Subcutaneous abdominal adipose tissue (tissue), 5 donors: Measurements from ENCODE around the gene NKAIN2.

Experiments used
- H3K27ac ChIP-seq: one replicate; pipeline ENCODE4 v1.7.0; 2013; ENCODE audit warnings: low read depth, mild to moderate bottlenecking, inconsistent platforms, low read length, moderate library complexity
- H3K27me3 ChIP-seq, 5 donors: one replicate each; pipeline ENCODE4 v1.7.0; 2013; ENCODE audit warnings: low read length in 5 of 5, inconsistent platforms in 1 of 5; ENCODE audit not compliant: control insufficient read depth in 5 of 5, insufficient read depth in 4 of 5
- H3K36me3 ChIP-seq, 5 donors: one replicate each; pipeline ENCODE4 v1.7.0; 2013; ENCODE audit warnings: low read length in 5 of 5; ENCODE audit not compliant: control insufficient read depth in 5 of 5, insufficient read depth in 5 of 5
- H3K4me1 ChIP-seq, 5 donors: one replicate each; pipeline ENCODE4 v1.7.0; 2013; ENCODE audit warnings: low read length in 5 of 5, mild to moderate bottlenecking in 3 of 5, moderate library complexity in 1 of 5; ENCODE audit not compliant: control insufficient read depth in 5 of 5, insufficient read depth in 5 of 5
- H3K4me3 ChIP-seq, 5 donors: one replicate each; pipeline ENCODE4 v1.7.0; 2013; ENCODE audit warnings: low read length in 5 of 5, low read depth in 1 of 5
- H3K9ac ChIP-seq, 5 donors: one replicate each; pipeline ENCODE4 v1.7.0; 2013; ENCODE audit warnings: low read length in 5 of 5, mild to moderate bottlenecking in 4 of 5, moderate library complexity in 3 of 5
- H3K9me3 ChIP-seq, 5 donors: one replicate each; pipeline ENCODE4 v1.7.0; 2013; ENCODE audit warnings: low read length in 5 of 5; ENCODE audit not compliant: control insufficient read depth in 5 of 5
- donor health status: healthy.
- donor health status: healthy.
- donor health status: healthy.
- donor health status: healthy.
- donor health status: healthy.

The NKAIN2 gene

DNA sequence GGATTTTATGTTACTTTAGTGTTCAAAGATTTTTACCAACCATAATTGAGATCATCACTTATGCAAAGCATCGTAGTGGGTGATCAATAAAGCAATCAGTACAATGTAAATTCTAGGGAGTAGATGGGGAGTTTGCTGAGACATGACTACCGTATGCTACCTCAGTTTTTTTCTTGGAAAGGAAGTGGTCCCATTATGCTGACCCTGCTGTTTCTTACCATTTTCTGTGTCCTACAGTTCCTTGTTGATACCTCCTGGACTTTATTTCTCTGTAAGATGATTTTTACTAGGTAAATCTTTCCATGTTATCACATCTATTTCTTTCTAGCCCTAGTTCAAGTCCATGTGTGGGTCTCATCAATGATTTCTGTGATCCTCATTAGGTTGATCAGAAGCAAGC, 19.3 kb upstream of the NKAIN2 start:
- no peak overlapping the region for H3K9ac ChIP-seq
- no peaks in the 10 kb centered on the region for H3K4me1 ChIP-seq
- H3K36me3 ChIP-seq, result no peaks in the 10 kb centered on the region
- no peaks in the 10 kb centered on the region for H3K27me3 ChIP-seq
- no peak overlapping the region for H3K4me3 ChIP-seq
- H3K9me3 ChIP-seq, result no peaks in the 10 kb centered on the region
- no peak overlapping the region for H3K27ac ChIP-seq

DNA sequence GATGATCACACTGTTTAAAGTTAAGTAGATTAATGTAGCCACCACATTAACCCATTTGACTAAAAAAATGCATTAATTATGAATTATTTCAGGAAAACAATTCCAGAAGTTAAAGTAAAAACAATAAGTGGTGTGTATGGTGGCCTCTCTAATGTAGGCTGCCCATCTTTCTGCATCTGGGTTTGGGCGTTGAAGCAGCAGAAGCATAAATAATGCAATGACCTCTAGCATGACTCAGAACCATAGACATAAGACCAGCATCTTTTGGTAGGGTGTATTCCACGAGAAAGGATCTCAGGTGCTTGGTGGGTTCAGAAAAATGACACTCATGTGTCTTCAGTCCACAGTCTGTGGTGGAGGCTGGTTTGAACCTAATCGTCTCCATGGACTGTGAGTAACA, 18.6 kb upstream of the NKAIN2 start:
- Histone ChIP-seq H3K9ac (no peak overlapping the region), H3K36me3 (no peaks in the 10 kb centered on the region), H3K27ac (no peak overlapping the region), H3K27me3 (no peaks in the 10 kb centered on the region), H3K4me1 (no peaks in the 10 kb centered on the region), H3K4me3 (no peak overlapping the region), H3K9me3 (no peaks in the 10 kb centered on the region)

DNA sequence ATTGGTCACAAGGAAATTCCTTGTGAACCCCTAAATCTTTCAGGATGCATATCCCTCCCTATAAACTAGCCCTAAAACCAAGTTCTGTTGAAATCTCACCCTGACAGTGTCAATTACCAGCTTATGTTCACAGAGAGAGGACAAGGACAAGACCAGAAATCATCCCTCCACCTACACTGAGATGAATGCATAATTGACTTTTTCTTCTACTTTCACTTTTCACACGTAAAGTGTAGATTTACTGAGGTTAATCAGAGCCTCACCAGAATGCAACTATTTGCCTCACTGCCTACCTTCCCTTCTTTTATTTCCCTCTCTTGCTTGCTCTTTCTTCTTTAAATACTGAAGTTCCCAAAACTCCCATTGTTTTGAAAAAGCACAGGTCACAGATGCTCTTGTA, 15.3 kb upstream of the NKAIN2 start:
- H3K9ac ChIP-seq, result no peak overlapping the region
- no peaks in the 10 kb centered on the region for H3K4me1 ChIP-seq
- no peak overlapping the region for H3K4me3 ChIP-seq
- H3K27ac ChIP-seq, result no peak overlapping the region
- no peaks in the 10 kb centered on the region for H3K27me3 ChIP-seq
- H3K9me3 ChIP-seq, result no peaks in the 10 kb centered on the region
- H3K36me3 ChIP-seq, result no peaks in the 10 kb centered on the region

DNA sequence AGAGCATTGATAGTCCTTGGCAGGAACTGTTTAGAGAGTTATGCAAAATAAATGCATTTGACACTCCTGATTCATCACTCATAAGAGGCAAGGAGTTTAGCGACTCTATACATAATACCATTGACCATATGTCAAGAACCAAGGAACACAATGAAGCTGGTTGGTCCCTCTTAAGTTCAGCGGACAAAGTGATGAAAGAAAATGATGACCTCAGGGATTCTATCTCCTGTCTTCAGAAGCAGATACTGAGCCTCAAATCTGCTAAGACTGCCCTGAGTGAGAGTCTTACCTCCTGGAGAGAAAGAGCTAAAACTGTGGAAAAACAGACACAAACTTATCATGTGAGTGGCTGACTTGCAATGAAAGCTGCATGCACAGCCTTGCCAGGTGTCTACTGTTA, 9.5 kb upstream of the NKAIN2 start:
- Histone ChIP-seq H3K4me1 (no peaks in the 10 kb centered on the region), H3K27ac (no peak overlapping the region), H3K4me3 (no peak overlapping the region), H3K9me3 (no peaks in the 10 kb centered on the region), H3K36me3 (no peaks in the 10 kb centered on the region), H3K9ac (no peak overlapping the region), H3K27me3 (peaks cover 0 to 2% (median 0%) of the 10 kb centered on the region in 5 donors)

DNA sequence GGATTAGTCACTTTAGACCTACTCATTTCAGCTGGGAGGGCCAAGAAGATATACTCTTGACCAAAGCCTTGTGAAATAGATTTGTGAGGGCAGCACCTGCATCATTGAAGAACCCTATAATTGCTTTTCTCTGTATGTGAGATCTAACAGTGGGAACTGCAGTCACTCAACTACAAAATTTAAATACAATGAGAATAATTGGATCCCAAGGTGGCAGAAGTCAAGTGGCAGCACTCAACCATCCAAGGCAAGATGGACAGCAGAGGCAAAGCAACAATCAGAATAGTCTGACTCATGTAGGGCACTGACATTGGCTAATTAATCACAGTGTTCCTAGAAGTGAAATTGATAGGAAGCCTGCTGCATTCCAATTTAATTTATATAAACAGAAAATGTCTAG, 8.9 kb upstream of the NKAIN2 start:
- Histone ChIP-seq H3K4me1 (no peaks in the 10 kb centered on the region), H3K27ac (no peak overlapping the region), H3K36me3 (no peaks in the 10 kb centered on the region), H3K9ac (no peak overlapping the region), H3K4me3 (no peak overlapping the region), H3K27me3 (peaks cover 0 to 2% (median 0%) of the 10 kb centered on the region in 5 donors), H3K9me3 (no peaks in the 10 kb centered on the region)

DNA sequence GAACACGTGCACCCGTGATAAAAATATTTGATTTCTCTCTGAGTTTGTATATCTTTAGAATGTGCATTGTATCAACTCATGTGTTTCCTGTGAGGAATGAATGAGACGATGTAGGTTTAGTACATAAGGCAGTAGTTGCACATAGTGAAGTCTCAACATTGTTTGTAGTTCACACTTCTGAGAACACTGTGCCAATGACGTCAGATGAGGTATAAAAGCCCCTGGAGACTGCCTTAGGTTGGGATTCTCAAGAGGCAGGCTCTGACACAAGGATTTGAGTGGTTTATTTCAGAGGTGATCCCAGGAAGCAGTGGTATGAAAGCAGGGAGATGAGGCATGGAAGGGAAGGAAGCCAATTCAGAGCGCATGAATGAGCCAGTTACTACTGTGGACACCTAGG, 2.6 kb upstream of the NKAIN2 start:
- no peaks in the 10 kb centered on the region for H3K9me3 ChIP-seq
- no peaks in the 10 kb centered on the region for H3K36me3 ChIP-seq
- H3K4me3 ChIP-seq, result no peak overlapping the region
- no peak overlapping the region for H3K9ac ChIP-seq
- peaks cover 5 to 18% (median 10%) of the 10 kb centered on the region in 5 donors for H3K27me3 ChIP-seq
- H3K4me1 ChIP-seq, result peaks cover 0 to 18% (median 18%) of the 10 kb centered on the region in 5 donors
- H3K27ac ChIP-seq, result no peak overlapping the region

DNA sequence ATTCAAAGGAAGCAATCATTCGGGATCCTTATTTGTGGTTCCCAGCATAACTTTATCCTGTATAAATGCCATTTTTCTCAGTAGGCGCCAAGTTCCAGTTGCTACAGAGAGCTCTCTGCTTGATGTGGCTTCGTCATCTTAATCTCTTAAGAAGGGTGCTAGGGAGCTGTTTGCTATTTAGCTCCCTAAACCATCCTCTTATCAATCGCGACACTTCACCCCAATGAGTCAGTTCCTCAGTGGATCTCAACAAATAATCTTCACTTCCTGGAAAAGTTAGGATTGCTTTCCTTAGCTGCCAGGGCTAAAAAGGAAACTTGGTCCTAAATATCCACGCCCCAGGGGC, 1.3 kb upstream of the NKAIN2 start:
- H3K9ac ChIP-seq, result no peak overlapping the region
- peak overlapping the region in 4 of 5 donors; percentile 46 to 79 (median 66) for H3K4me3 ChIP-seq
- H3K27me3 ChIP-seq, result peaks cover 5 to 18% (median 10%) of the 10 kb centered on the region in 5 donors
- H3K9me3 ChIP-seq, result no peaks in the 10 kb centered on the region
- H3K4me1 ChIP-seq, result peaks cover 0 to 18% (median 18%) of the 10 kb centered on the region in 5 donors
- H3K27ac ChIP-seq, result no peak overlapping the region
- no peaks in the 10 kb centered on the region for H3K36me3 ChIP-seq

DNA sequence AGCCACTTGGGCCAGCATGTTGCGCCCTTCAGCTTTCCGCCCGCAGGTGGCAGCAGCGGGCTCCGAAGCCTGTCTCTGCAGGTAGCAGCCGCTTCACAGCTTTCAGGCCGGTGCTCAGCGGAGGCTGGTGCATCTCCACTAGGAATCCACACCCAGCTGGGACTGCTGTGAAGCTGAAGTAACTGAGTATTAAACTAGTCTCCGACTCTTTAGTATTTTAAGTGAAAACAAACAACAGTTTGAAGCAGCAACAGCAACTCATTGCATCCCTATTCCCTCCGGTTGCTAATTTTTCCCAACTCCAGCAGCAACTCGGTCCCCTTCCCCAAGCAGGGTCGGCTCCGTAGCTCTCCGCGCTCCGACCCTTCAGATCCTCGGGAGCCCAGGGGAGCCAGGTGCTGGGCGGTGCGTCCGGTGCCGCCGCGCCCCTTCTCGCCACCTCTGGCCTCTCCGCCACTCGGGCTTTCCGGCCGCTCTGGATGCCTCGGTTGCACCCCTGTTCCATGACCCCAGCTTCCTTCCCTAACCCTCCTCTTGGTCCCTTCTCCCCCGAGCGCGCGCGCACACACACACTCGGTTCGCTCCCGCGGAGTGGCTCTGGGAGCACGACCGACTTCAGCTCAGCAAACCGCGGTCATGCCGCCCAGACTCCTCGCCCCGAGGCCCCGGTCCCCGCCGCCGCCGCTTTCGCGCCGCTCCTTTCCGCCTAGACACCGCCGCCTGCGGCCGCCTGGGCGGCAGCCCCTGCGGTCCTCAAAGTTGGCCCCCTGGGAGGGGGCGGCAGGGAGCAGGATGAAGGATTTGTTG, 765 bp upstream of the NKAIN2 start:
- Histone ChIP-seq H3K27me3 (peaks cover 5 to 18% (median 10%) of the 10 kb centered on the region in 5 donors), H3K27ac (no peak overlapping the region)

DNA sequence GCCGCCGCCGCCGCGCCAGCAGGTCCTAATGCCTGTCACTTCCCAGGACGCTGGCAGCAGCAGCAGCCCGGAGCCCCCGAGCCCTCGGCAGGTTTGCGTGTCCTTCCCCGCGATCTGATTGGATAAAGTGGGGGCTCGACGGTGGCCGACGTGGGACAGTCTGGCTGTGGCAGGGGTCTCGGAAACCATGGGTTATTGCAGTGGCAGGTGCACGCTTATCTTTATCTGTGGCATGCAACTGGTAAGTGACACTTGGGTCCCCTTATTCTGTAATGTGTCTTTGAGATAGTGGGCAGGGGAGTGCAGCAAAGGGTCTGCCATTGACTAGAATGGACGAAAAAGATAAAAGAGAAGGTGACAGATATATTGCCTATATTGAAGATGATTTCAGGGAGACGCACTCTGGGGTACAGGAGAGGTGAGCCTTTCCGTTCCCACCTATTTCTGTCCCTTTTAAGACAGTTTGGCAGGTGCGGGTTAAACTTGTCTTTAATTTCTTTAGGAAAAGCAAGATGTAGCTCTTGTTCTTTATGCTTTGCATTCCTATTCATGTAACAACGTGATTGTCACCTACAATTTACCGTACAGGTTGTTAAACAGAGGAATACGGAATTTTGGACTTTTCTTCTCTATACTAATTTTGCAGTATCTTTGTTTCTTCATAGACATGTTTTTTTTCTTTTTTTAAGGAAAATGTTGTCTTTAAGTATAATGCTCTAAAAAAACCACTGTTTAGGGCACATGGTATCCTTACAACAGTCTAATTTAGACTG, 535 bp downstream of the NKAIN2 start:
- peaks cover 5 to 18% (median 10%) of the 10 kb centered on the region in 5 donors for H3K27me3 ChIP-seq
- H3K4me3 ChIP-seq, result peak overlapping the region in 4 of 5 donors; percentile 44 to 64 (median 55)
- peaks cover 0 to 18% (median 18%) of the 10 kb centered on the region in 5 donors for H3K4me1 ChIP-seq
- no peaks in the 10 kb centered on the region for H3K36me3 ChIP-seq
- H3K9ac ChIP-seq, result no peak overlapping the region
- H3K27ac ChIP-seq, result no peak overlapping the region
- no peaks in the 10 kb centered on the region for H3K9me3 ChIP-seq

More for the DNA sequence above, 765 bp upstream of the NKAIN2 start:
- Histone ChIP-seq H3K36me3 (no peaks in the 10 kb centered on the region), H3K9me3 (no peaks in the 10 kb centered on the region), H3K9ac (no peak overlapping the region), H3K4me1 (peaks cover 0 to 18% (median 18%) of the 10 kb centered on the region in 5 donors), H3K4me3 (peak overlapping the region; percentile 46 to 79 (median 70))
